Measurements from ENCODE around the gene VSX2.

DNA sequence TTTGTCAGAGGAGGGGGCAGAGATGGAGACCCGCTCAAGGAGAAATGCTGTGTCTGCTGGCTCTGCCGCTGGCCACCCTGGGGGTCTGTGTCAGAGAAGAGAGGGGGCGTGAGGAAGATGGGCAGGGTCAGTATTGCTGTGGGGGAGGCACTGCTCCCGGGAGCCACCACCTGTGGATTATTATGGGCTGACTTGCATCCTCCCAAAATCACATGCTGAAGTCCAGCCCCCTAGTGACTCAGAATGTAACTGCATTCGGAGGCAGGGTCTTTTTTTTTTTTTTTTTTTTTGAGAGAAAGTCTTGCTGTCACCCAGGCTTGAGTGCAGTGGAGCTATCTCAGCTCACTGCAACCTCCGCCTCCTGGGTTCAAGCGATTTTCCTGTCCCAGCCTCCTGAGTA is 51.2 kb downstream of the VSX2 start:
- TF ChIP-seq, protein P1, sequence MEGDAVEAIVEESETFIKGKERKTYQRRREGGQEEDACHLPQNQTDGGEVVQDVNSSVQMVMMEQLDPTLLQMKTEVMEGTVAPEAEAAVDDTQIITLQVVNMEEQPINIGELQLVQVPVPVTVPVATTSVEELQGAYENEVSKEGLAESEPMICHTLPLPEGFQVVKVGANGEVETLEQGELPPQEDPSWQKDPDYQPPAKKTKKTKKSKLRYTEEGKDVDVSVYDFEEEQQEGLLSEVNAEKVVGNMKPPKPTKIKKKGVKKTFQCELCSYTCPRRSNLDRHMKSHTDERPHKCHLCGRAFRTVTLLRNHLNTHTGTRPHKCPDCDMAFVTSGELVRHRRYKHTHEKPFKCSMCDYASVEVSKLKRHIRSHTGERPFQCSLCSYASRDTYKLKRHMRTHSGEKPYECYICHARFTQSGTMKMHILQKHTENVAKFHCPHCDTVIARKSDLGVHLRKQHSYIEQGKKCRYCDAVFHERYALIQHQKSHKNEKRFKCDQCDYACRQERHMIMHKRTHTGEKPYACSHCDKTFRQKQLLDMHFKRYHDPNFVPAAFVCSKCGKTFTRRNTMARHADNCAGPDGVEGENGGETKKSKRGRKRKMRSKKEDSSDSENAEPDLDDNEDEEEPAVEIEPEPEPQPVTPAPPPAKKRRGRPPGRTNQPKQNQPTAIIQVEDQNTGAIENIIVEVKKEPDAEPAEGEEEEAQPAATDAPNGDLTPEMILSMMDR (IDR thresholded peaks at IDR 0.05), result peak in 1 of 7 experiments; percentile 26
- TF ChIP-seq POLR2A (IDR thresholded peaks at IDR 0.05), result no peak

All from body of pancreas (tissue), 4 donors.